Sigmoid colon (tissue), 4 donors: ENCODE data around the gene FCN1.

Experiments used
- EP300 ChIP-seq, 4 donors: sonication (generic); formaldehyde crosslinking; IDR thresholded peaks; one replicate each; pipeline ENCODE4 v1.6.1; 2017; ENCODE audit warnings: antibody characterized with exemption in 4 of 4
- TF ChIP-seq, protein P1 (sequence below), 4 experiments: fragments of 450-650 bp in 3 of 4; fragments of 200-600 bp in 1 of 4; IDR thresholded peaks; one replicate each; pipeline ENCODE4 v1.5.1; 2016 to 2019; ENCODE audit warnings: antibody characterized with exemption in 4 of 4, mild to moderate bottlenecking in 3 of 4, moderate library complexity in 2 of 4

GRCh38 chr9:134943836-134944235 lies 26.1 kb upstream of the FCN1 start:
- no peak for TF ChIP-seq EP300 (IDR thresholded peaks at IDR 0.05)
- TF ChIP-seq, protein P1, sequence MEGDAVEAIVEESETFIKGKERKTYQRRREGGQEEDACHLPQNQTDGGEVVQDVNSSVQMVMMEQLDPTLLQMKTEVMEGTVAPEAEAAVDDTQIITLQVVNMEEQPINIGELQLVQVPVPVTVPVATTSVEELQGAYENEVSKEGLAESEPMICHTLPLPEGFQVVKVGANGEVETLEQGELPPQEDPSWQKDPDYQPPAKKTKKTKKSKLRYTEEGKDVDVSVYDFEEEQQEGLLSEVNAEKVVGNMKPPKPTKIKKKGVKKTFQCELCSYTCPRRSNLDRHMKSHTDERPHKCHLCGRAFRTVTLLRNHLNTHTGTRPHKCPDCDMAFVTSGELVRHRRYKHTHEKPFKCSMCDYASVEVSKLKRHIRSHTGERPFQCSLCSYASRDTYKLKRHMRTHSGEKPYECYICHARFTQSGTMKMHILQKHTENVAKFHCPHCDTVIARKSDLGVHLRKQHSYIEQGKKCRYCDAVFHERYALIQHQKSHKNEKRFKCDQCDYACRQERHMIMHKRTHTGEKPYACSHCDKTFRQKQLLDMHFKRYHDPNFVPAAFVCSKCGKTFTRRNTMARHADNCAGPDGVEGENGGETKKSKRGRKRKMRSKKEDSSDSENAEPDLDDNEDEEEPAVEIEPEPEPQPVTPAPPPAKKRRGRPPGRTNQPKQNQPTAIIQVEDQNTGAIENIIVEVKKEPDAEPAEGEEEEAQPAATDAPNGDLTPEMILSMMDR (IDR thresholded peaks at IDR 0.05): no peak
